IMR-90 (cell line): ENCODE measurements around the gene USPL1. TPM values are rescaled to one million over a fixed set of nuclear protein-coding genes. Genes with fewer than 3 reads are reported as not detected.

Experiments
- ATAC-seq: fragments of 200-7000 bp; cut with Tn5 transposase; 2 replicates; pipeline ENCODE4 v1.9.1; 2020; ENCODE audit warnings: low read depth, mild to moderate bottlenecking, moderate library complexity
- BruUV-seq: library from RNA; stranded (reverse); fragments of 400-500 nt; replicated peaks from 2 replicates; lab custom pipeline; 2021; lab: Mats Ljungman, UMichigan
- CTCF ChIA-PET: fragments of 300-600 bp; formaldehyde crosslinking; extraction: SDS; loops from one replicate; lab custom pipeline; 2021; ENCODE audit warnings: antibody characterized with exemption; lab: Yijun Ruan, JAX
- POLR2A ChIA-PET: fragments of 300-600 bp; sonication (Branson Sonifier 250); formaldehyde crosslinking; loops from one replicate; lab custom pipeline; 2022; ENCODE audit warnings: antibody characterized with exemption; ENCODE audit not compliant: unreplicated experiment; lab: Charles Lee
- DNase-seq: peaks from one replicate; pipeline ENCODE4 v3.0.0; 2013
- H2AFZ ChIP-seq: replicated peaks from 2 replicates; pipeline ENCODE3; 2013; ENCODE audit warnings: low read length, mild to moderate bottlenecking; ENCODE audit not compliant: poor library complexity
- H2AK5ac ChIP-seq: 2 replicates; pipeline ENCODE4 v1.6.1; 2013; ENCODE audit warnings: low read depth, low read length, inconsistent platforms
- H2AK9ac ChIP-seq: replicated peaks from 2 replicates; pipeline ENCODE3; 2013; ENCODE audit warnings: mild to moderate bottlenecking, low read depth, low read length, moderate library complexity; ENCODE audit not compliant: poor library complexity
- H2BK120ac ChIP-seq: 2 replicates; pipeline ENCODE4 v1.6.1; 2013; ENCODE audit warnings: low read depth, low read length, inconsistent platforms
- H2BK15ac ChIP-seq: 3 replicates; pipeline ENCODE4 v1.6.1; 2013; ENCODE audit warnings: low read depth, low read length, inconsistent platforms
- H2BK20ac ChIP-seq: 2 replicates; pipeline ENCODE4 v1.6.1; 2013; ENCODE audit warnings: low read depth, mild to moderate bottlenecking, inconsistent platforms, low read length, moderate library complexity
- H2BK5ac ChIP-seq: 2 replicates; pipeline ENCODE4 v1.6.1; 2013; ENCODE audit warnings: mild to moderate bottlenecking, low read depth, low read length, inconsistent platforms; ENCODE audit not compliant: poor library complexity, severe bottlenecking
- H3K14ac ChIP-seq: replicated peaks from 2 replicates; pipeline ENCODE4 v1.6.1; 2013; ENCODE audit warnings: low read depth, low read length, inconsistent platforms
- H3K18ac ChIP-seq: 2 replicates; pipeline ENCODE4 v1.6.1; 2013; ENCODE audit warnings: low read depth, low read length, control low read depth
- H3K23ac ChIP-seq: 2 replicates; pipeline ENCODE4 v1.6.1; 2013; ENCODE audit warnings: low read depth, low read length, inconsistent platforms
- H3K27ac ChIP-seq: 2 replicates; pipeline ENCODE4 v1.5.1; 2013; ENCODE audit warnings: mild to moderate bottlenecking, control low read depth, low read length; ENCODE audit not compliant: insufficient read depth
- H3K27me3 ChIP-seq: 2 replicates; pipeline ENCODE4 v1.6.1; 2013; ENCODE audit warnings: low read length; ENCODE audit not compliant: control insufficient read depth, insufficient read depth
- H3K36me3 ChIP-seq: 2 replicates; pipeline ENCODE4 v1.6.1; 2013; ENCODE audit warnings: low read length, mixed read lengths; ENCODE audit not compliant: control insufficient read depth, insufficient read depth
- H3K4ac ChIP-seq: 2 replicates; pipeline ENCODE4 v1.6.1; 2013; ENCODE audit warnings: low read depth, low read length, inconsistent platforms
- H3K4me1 ChIP-seq: 2 replicates; pipeline ENCODE4 v1.6.1; 2013; ENCODE audit warnings: low read length, mixed read lengths; ENCODE audit not compliant: control insufficient read depth, insufficient read depth
- H3K4me2 ChIP-seq: 2 replicates; pipeline ENCODE4 v1.6.1; 2013; ENCODE audit warnings: low read depth, mild to moderate bottlenecking, control low read depth, low read length, moderate library complexity
- H3K4me3 ChIP-seq: 2 replicates; pipeline ENCODE4 v1.5.1; 2013; ENCODE audit warnings: low read depth, mild to moderate bottlenecking, control low read depth, low read length, moderate library complexity; ENCODE audit not compliant: insufficient read depth
- H3K56ac ChIP-seq: 2 replicates; pipeline ENCODE4 v1.6.1; 2013; ENCODE audit warnings: low read length, inconsistent platforms; ENCODE audit not compliant: insufficient read depth; ENCODE audit errors: extremely low read depth
- H3K79me1 ChIP-seq, 2 experiments: 2 replicates each; pipeline ENCODE4 v1.6.1; 2013; ENCODE audit warnings: low read length in 2 of 2, inconsistent platforms in 1 of 2, low read depth in 1 of 2
- H3K9ac ChIP-seq: 2 replicates; pipeline ENCODE4 v1.6.1; 2013; ENCODE audit warnings: low read depth, low read length, control low read depth
- H3K9me1 ChIP-seq: 2 replicates; pipeline ENCODE4 v1.6.1; 2013; ENCODE audit warnings: low read length, inconsistent platforms; ENCODE audit not compliant: insufficient read depth
- H3K9me3 ChIP-seq: 2 replicates; pipeline ENCODE4 v1.6.1; 2013; ENCODE audit warnings: low read length; ENCODE audit not compliant: control insufficient read depth, insufficient read depth
- H4K20me1 ChIP-seq: 2 replicates; pipeline ENCODE4 v1.6.1; 2013; ENCODE audit warnings: low read length, inconsistent platforms; ENCODE audit not compliant: insufficient read depth
- H4K5ac ChIP-seq: 2 replicates; pipeline ENCODE4 v1.6.1; 2013; ENCODE audit warnings: mild to moderate bottlenecking, low read depth, low read length, control low read depth
- H4K8ac ChIP-seq, 2 experiments: 2 replicates each; pipeline ENCODE4 v1.6.1; 2013; ENCODE audit warnings: low read depth in 2 of 2, low read length in 2 of 2, control low read depth in 1 of 2, inconsistent platforms in 1 of 2
- H4K91ac ChIP-seq: 2 replicates; pipeline ENCODE4 v1.6.1; 2013; ENCODE audit warnings: low read depth, low read length, inconsistent platforms; ENCODE audit not compliant: insufficient read depth
- CEBPB ChIP-seq: IDR thresholded peaks from 2 replicates; pipeline ENCODE4 v1.6.1; 2012; ENCODE audit warnings: low read depth, low read length, improper control_type of control experiment
- MAFK ChIP-seq: IDR thresholded peaks from 2 replicates; pipeline ENCODE4 v1.6.1; 2012; ENCODE audit warnings: low read depth, low read length, improper control_type of control experiment
- NFE2L2 ChIP-seq: fragments of 150-350 bp; IDR thresholded peaks from 2 replicates; pipeline ENCODE4 v1.6.1; 2016; ENCODE audit warnings: low read depth, mild to moderate bottlenecking, low read length
- WGBS, 2 experiments: methylation state at CpG; one replicate each; pipeline versions ENCODE4 v1.1.5 to v1.1.7; 2013; ENCODE audit warnings: missing lambda C conversion rate in 2 of 2; ENCODE audit not compliant: insufficient read length in 1 of 2; ENCODE audit errors: extremely low coverage in 2 of 2; 5-methylcytosine and 5-hydroxymethylcytosine counted together
- dilution Hi-C: fragments of 300-500 bp; cut with HindIII; formaldehyde crosslinking; loops from one replicate; pipeline ENCODE4 v1.14.3; 2018; ENCODE audit warnings: low sequenced_read_pairs; ENCODE audit not compliant: unreplicated experiment
- in situ Hi-C: fragments of 300-500 bp; cut with MboI; formaldehyde crosslinking; loops from 3 replicates; pipeline ENCODE4 v1.14.3; 2019; ENCODE audit warnings: low sequenced_read_pairs, inconsistent platforms, mixed read lengths
- intact Hi-C: fragments of 100-400 bp; cut with micrococcal nuclease; formaldehyde crosslinking; loops from 2 replicates; pipeline ENCODE4 v1.10.0; 2022
- polyA plus RNA-seq, 3 experiments: library from polyadenylated mRNA; depleted of rRNA; stranded (reverse); fragments of >200 nt; gene quantifications; 2 replicates each; pipeline ENCODE4 v1.2.3, GENCODE V29; 2012; ENCODE audit warnings: low replicate concordance in 1 of 3
- total RNA-seq: library from RNA; depleted of rRNA; stranded (reverse); fragments of >200 nt; gene quantifications from 2 replicates; pipeline ENCODE4 v1.2.3, GENCODE V29; 2012

USPL1 gene
- total and polyA plus RNA-seq, 2 of the 4 experiments (the other 2 are of a cell fraction), result 12.1 to 15.4 TPM

GRCh38 chr13:30633861-30634260, 16.1 kb downstream of the USPL1 start:
- CTCF ChIA-PET, result interaction anchor here (0.6 kb wide), 1 partner anchor 350 kb away, joined by 3 read pairs; no protein-coding TSS in a partner anchor
- H4K8ac ChIP-seq, result no peak overlapping the region
- H3K9me1 ChIP-seq, result peaks cover 12% of the 10 kb centered on the region; the same call in 1 of the 2 replicates
- H2BK120ac ChIP-seq, result no peak overlapping the region
- no peak overlapping the region for H3K9ac ChIP-seq
- TF ChIP-seq NFE2L2, result no peak
- TF ChIP-seq MAFK, result no peak
- TF ChIP-seq CEBPB, result no peak
- no peak overlapping the region for H2BK5ac ChIP-seq
- intact Hi-C loops, result no loop called here
- H4K20me1 ChIP-seq, result peaks cover 33% of the 10 kb centered on the region
- no peak overlapping the region for H3K27ac ChIP-seq
- H3K79me1 ChIP-seq, result peaks cover 34 to 51% of the 10 kb centered on the region in 2 experiments
- WGBS, 2 experiments, result 100% methylated on average over 2 of the region's 4 CpGs; no CpG with 5 or more reads in 1 of the 2 experiments
- POLR2A ChIA-PET, result no interaction called here
- H3K23ac ChIP-seq, result no peak overlapping the region
- H3K4ac ChIP-seq, result no peak overlapping the region
- no TSS peak for BruUV-seq
- no peak overlapping the region for H2BK20ac ChIP-seq
- no peaks in the 10 kb centered on the region for H3K27me3 ChIP-seq
- no peak overlapping the region for H3K18ac ChIP-seq
- DNase-seq (no peak), ATAC-seq (no peak)
- H2AK5ac ChIP-seq, result no peak overlapping the region
- H3K36me3 ChIP-seq, result peaks cover 32% of the 10 kb centered on the region
- dilution Hi-C loops, result no loop called here
- no peak overlapping the region for H4K91ac ChIP-seq
- no peak overlapping the region for H3K4me2 ChIP-seq
- no peak overlapping the region for H2AK9ac ChIP-seq
- H3K56ac ChIP-seq, result no peak overlapping the region
- no peak overlapping the region for H4K5ac ChIP-seq
- H2BK15ac ChIP-seq, result no peak overlapping the region
- H2AFZ ChIP-seq, result no peak overlapping the region
- H3K9me3 ChIP-seq, result no peaks in the 10 kb centered on the region
- H3K4me3 ChIP-seq, result no peak overlapping the region
- H3K14ac ChIP-seq, result no peak overlapping the region
- no peaks in the 10 kb centered on the region for H3K4me1 ChIP-seq
- in situ Hi-C loops, result loop anchor here (25.0 kb wide), 1 partner anchor 403 kb away; no protein-coding TSS in a partner anchor
